IMR-90 (cell line): Measurements from ENCODE around the gene MREG. TPM values are rescaled to one million over a fixed set of nuclear protein-coding genes. Genes with fewer than 3 reads are reported as not detected.

Source experiments
- ATAC-seq: fragments of 200-7000 bp; cut with Tn5 transposase; 2 replicates; pipeline ENCODE4 v1.9.1; 2020; ENCODE audit warnings: low read depth, mild to moderate bottlenecking, moderate library complexity
- BruUV-seq: library from RNA; stranded (reverse); fragments of 400-500 nt; replicated peaks from 2 replicates; lab custom pipeline; 2021; lab: Mats Ljungman, UMichigan
- CTCF ChIA-PET: fragments of 300-600 bp; formaldehyde crosslinking; extraction: SDS; loops from one replicate; lab custom pipeline; 2021; ENCODE audit warnings: antibody characterized with exemption; lab: Yijun Ruan, JAX
- POLR2A ChIA-PET: fragments of 300-600 bp; sonication (Branson Sonifier 250); formaldehyde crosslinking; loops from one replicate; lab custom pipeline; 2022; ENCODE audit warnings: antibody characterized with exemption; ENCODE audit not compliant: unreplicated experiment; lab: Charles Lee
- DNase-seq: peaks from one replicate; pipeline ENCODE4 v3.0.0; 2013
- H2AFZ ChIP-seq: replicated peaks from 2 replicates; pipeline ENCODE3; 2013; ENCODE audit warnings: low read length, mild to moderate bottlenecking; ENCODE audit not compliant: poor library complexity
- H2AK5ac ChIP-seq: 2 replicates; pipeline ENCODE4 v1.6.1; 2013; ENCODE audit warnings: low read depth, low read length, inconsistent platforms
- H2AK9ac ChIP-seq: replicated peaks from 2 replicates; pipeline ENCODE3; 2013; ENCODE audit warnings: mild to moderate bottlenecking, low read depth, low read length, moderate library complexity; ENCODE audit not compliant: poor library complexity
- H2BK120ac ChIP-seq: 2 replicates; pipeline ENCODE4 v1.6.1; 2013; ENCODE audit warnings: low read depth, low read length, inconsistent platforms
- H2BK15ac ChIP-seq: 3 replicates; pipeline ENCODE4 v1.6.1; 2013; ENCODE audit warnings: low read depth, low read length, inconsistent platforms
- H2BK20ac ChIP-seq: 2 replicates; pipeline ENCODE4 v1.6.1; 2013; ENCODE audit warnings: low read depth, mild to moderate bottlenecking, inconsistent platforms, low read length, moderate library complexity
- H2BK5ac ChIP-seq: 2 replicates; pipeline ENCODE4 v1.6.1; 2013; ENCODE audit warnings: mild to moderate bottlenecking, low read depth, low read length, inconsistent platforms; ENCODE audit not compliant: poor library complexity, severe bottlenecking
- H3K14ac ChIP-seq: replicated peaks from 2 replicates; pipeline ENCODE4 v1.6.1; 2013; ENCODE audit warnings: low read depth, low read length, inconsistent platforms
- H3K18ac ChIP-seq: 2 replicates; pipeline ENCODE4 v1.6.1; 2013; ENCODE audit warnings: low read depth, low read length, control low read depth
- H3K23ac ChIP-seq: 2 replicates; pipeline ENCODE4 v1.6.1; 2013; ENCODE audit warnings: low read depth, low read length, inconsistent platforms
- H3K27ac ChIP-seq: 2 replicates; pipeline ENCODE4 v1.5.1; 2013; ENCODE audit warnings: mild to moderate bottlenecking, control low read depth, low read length; ENCODE audit not compliant: insufficient read depth
- H3K27me3 ChIP-seq: 2 replicates; pipeline ENCODE4 v1.6.1; 2013; ENCODE audit warnings: low read length; ENCODE audit not compliant: control insufficient read depth, insufficient read depth
- H3K36me3 ChIP-seq: 2 replicates; pipeline ENCODE4 v1.6.1; 2013; ENCODE audit warnings: low read length, mixed read lengths; ENCODE audit not compliant: control insufficient read depth, insufficient read depth
- H3K4ac ChIP-seq: 2 replicates; pipeline ENCODE4 v1.6.1; 2013; ENCODE audit warnings: low read depth, low read length, inconsistent platforms
- H3K4me1 ChIP-seq: 2 replicates; pipeline ENCODE4 v1.6.1; 2013; ENCODE audit warnings: low read length, mixed read lengths; ENCODE audit not compliant: control insufficient read depth, insufficient read depth
- H3K4me2 ChIP-seq: 2 replicates; pipeline ENCODE4 v1.6.1; 2013; ENCODE audit warnings: low read depth, mild to moderate bottlenecking, control low read depth, low read length, moderate library complexity
- H3K4me3 ChIP-seq: 2 replicates; pipeline ENCODE4 v1.5.1; 2013; ENCODE audit warnings: low read depth, mild to moderate bottlenecking, control low read depth, low read length, moderate library complexity; ENCODE audit not compliant: insufficient read depth
- H3K56ac ChIP-seq: 2 replicates; pipeline ENCODE4 v1.6.1; 2013; ENCODE audit warnings: low read length, inconsistent platforms; ENCODE audit not compliant: insufficient read depth; ENCODE audit errors: extremely low read depth
- H3K79me1 ChIP-seq, 2 experiments: 2 replicates each; pipeline ENCODE4 v1.6.1; 2013; ENCODE audit warnings: low read length in 2 of 2, inconsistent platforms in 1 of 2, low read depth in 1 of 2
- H3K9ac ChIP-seq: 2 replicates; pipeline ENCODE4 v1.6.1; 2013; ENCODE audit warnings: low read depth, low read length, control low read depth
- H3K9me1 ChIP-seq: 2 replicates; pipeline ENCODE4 v1.6.1; 2013; ENCODE audit warnings: low read length, inconsistent platforms; ENCODE audit not compliant: insufficient read depth
- H3K9me3 ChIP-seq: 2 replicates; pipeline ENCODE4 v1.6.1; 2013; ENCODE audit warnings: low read length; ENCODE audit not compliant: control insufficient read depth, insufficient read depth
- H4K20me1 ChIP-seq: 2 replicates; pipeline ENCODE4 v1.6.1; 2013; ENCODE audit warnings: low read length, inconsistent platforms; ENCODE audit not compliant: insufficient read depth
- H4K5ac ChIP-seq: 2 replicates; pipeline ENCODE4 v1.6.1; 2013; ENCODE audit warnings: mild to moderate bottlenecking, low read depth, low read length, control low read depth
- H4K8ac ChIP-seq, 2 experiments: 2 replicates each; pipeline ENCODE4 v1.6.1; 2013; ENCODE audit warnings: low read depth in 2 of 2, low read length in 2 of 2, control low read depth in 1 of 2, inconsistent platforms in 1 of 2
- H4K91ac ChIP-seq: 2 replicates; pipeline ENCODE4 v1.6.1; 2013; ENCODE audit warnings: low read depth, low read length, inconsistent platforms; ENCODE audit not compliant: insufficient read depth
- RFX5 ChIP-seq: IDR thresholded peaks from 2 replicates; pipeline ENCODE4 v1.8.0; 2012; ENCODE audit warnings: low read depth, mild to moderate bottlenecking, low read length, moderate library complexity
- WGBS, 2 experiments: methylation state at CpG; one replicate each; pipeline versions ENCODE4 v1.1.5 to v1.1.7; 2013; ENCODE audit warnings: missing lambda C conversion rate in 2 of 2; ENCODE audit not compliant: insufficient read length in 1 of 2; ENCODE audit errors: extremely low coverage in 2 of 2; 5-methylcytosine and 5-hydroxymethylcytosine counted together
- dilution Hi-C: fragments of 300-500 bp; cut with HindIII; formaldehyde crosslinking; loops from one replicate; pipeline ENCODE4 v1.14.3; 2018; ENCODE audit warnings: low sequenced_read_pairs; ENCODE audit not compliant: unreplicated experiment
- in situ Hi-C: fragments of 300-500 bp; cut with MboI; formaldehyde crosslinking; loops from 3 replicates; pipeline ENCODE4 v1.14.3; 2019; ENCODE audit warnings: low sequenced_read_pairs, inconsistent platforms, mixed read lengths
- intact Hi-C: fragments of 100-400 bp; cut with micrococcal nuclease; formaldehyde crosslinking; loops from 2 replicates; pipeline ENCODE4 v1.10.0; 2022
- polyA plus RNA-seq, 3 experiments: library from polyadenylated mRNA; depleted of rRNA; stranded (reverse); fragments of >200 nt; gene quantifications; 2 replicates each; pipeline ENCODE4 v1.2.3, GENCODE V29; 2012; ENCODE audit warnings: low replicate concordance in 1 of 3
- total RNA-seq: library from RNA; depleted of rRNA; stranded (reverse); fragments of >200 nt; gene quantifications from 2 replicates; pipeline ENCODE4 v1.2.3, GENCODE V29; 2012

The MREG gene
- total and polyA plus RNA-seq, 2 of the 4 experiments (the other 2 are of a cell fraction): 1.0 to 1.8 TPM

GRCh38 chr2:215969131-215969841, 44.1 kb downstream of the MREG start:
- H4K20me1 ChIP-seq: no peaks in the 10 kb centered on the region
- no peak overlapping the region for H2BK5ac ChIP-seq
- no peak for ATAC-seq
- no CpG with 5 or more reads among the region's 6 CpGs for WGBS, 2 experiments
- in situ Hi-C loops (no loop called here), dilution Hi-C loops (no loop called here), intact Hi-C loops (no loop called here)
- H3K9ac ChIP-seq: no peak overlapping the region
- no peak overlapping the region for H3K23ac ChIP-seq
- TF ChIP-seq RFX5: no peak
- no peak overlapping the region for H4K5ac ChIP-seq
- H4K8ac ChIP-seq: no peak overlapping the region
- no peak overlapping the region for H3K56ac ChIP-seq
- no TSS peak for BruUV-seq
- H3K9me3 ChIP-seq: no peaks in the 10 kb centered on the region
- H3K4me2 ChIP-seq: no peak overlapping the region
- no peak overlapping the region for H3K27ac ChIP-seq
- H2AFZ ChIP-seq: no peak overlapping the region
- no peaks in the 10 kb centered on the region for H3K4me1 ChIP-seq
- H2AK9ac ChIP-seq: no peak overlapping the region
- ChIA-PET CTCF (interaction anchor here (2.1 kb wide), 1 partner anchor 19 kb away, joined by 6 read pairs; no protein-coding TSS in a partner anchor), POLR2A (no interaction called here)
- no peak overlapping the region for H3K14ac ChIP-seq
- H3K27me3 ChIP-seq: no peaks in the 10 kb centered on the region
- H3K4me3 ChIP-seq: no peak overlapping the region
- no peak overlapping the region for H3K18ac ChIP-seq
- H2BK20ac ChIP-seq: no peak overlapping the region
- no peak overlapping the region for H2BK15ac ChIP-seq
- H3K4ac ChIP-seq: no peak overlapping the region
- H2BK120ac ChIP-seq: no peak overlapping the region
- no peaks in the 10 kb centered on the region for H3K36me3 ChIP-seq
- no peaks in the 10 kb centered on the region; the same call in 1 of the 2 replicates for H3K9me1 ChIP-seq
- no peak overlapping the region for H4K91ac ChIP-seq
- H2AK5ac ChIP-seq: no peak overlapping the region
- no peak for DNase-seq
- H3K79me1 ChIP-seq: no peaks in the 10 kb centered on the region
